ENCODE data around the gene CAPS.

CAPS gene

DNA sequence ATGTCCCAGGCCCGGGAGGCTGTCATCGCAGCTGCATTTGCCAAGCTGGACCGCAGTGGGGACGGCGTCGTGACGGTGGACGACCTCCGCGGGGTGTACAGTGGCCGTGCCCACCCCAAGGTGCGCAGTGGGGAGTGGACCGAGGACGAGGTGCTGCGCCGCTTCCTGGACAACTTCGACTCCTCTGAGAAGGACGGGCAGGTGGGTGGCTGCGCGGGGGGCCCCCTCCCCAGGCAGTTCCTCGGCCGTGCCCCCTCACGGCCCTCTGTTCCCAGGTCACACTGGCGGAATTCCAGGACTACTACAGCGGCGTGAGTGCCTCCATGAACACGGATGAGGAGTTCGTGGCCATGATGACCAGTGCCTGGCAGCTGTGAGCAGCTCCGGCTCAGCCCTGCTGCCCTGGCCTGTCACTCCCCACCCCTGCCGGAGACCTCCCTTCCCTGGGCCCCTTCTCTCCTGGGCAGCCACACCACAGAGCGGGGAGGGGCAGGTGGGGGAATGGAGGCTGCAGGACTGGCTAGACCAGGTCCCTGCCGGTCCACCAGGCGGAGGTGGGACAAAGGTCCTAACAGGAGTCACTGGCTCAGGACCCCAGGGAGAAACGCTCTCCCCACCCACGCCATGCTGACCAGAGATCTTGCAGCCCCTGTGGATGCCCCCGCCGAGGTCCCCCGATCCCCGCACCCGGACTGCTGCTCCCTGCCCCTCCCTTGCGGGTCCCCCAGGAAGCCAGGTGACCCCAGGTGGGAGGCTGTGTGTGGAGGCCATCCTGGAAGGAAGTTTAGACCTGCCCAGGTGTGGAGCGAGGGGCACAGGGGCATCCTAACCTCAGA is 1.1 kb downstream of the CAPS start:
- DNase-seq: no peak

DNA sequence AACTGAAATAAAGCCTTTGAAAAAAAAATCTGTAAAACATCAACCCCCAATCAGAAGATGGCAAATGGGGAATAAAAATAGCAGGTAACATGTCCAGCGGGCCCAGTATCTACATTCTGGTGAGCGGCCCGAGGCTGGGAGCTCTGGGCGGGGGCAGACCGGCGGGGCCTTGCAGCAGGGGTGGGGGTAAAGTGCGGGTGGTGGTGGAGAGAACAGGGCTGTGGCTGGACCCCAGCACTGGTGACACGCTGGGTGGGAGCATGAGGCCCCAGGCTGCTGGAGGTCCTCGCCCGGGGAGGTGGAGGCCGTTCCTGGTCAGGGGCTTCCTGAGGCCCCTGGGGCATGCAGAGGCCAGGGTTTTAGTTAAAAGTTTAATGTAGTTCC is 1.7 kb downstream of the CAPS start:
- DNase-seq: no peak

DNA sequence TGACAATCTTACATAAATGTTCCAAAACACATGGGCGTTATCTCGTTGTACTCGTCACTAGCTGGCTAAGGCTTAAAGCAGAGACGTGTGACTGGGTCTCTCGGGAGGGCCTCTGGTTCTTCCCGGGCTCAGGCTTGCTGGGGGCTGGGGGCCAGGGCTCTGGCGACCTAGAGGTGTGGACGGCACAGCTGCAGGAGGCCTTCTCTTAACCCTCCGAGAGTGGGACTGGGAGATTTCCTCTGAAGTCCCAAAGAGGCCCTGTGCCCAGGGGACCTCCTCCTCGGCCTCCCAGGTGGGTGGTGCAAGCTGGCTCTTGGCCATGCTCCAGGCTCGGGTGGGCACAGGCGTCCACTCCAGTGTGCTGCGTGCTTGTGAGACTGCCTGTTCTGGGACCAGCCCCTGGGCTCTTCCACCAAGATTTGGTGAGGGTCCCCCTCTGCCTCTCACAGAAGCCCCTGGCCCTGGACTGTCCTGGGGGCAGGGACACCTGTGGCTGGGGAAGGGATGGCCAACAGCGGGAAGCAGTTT is 2.2 kb downstream of the CAPS start:
- DNase-seq: no peak

DNA sequence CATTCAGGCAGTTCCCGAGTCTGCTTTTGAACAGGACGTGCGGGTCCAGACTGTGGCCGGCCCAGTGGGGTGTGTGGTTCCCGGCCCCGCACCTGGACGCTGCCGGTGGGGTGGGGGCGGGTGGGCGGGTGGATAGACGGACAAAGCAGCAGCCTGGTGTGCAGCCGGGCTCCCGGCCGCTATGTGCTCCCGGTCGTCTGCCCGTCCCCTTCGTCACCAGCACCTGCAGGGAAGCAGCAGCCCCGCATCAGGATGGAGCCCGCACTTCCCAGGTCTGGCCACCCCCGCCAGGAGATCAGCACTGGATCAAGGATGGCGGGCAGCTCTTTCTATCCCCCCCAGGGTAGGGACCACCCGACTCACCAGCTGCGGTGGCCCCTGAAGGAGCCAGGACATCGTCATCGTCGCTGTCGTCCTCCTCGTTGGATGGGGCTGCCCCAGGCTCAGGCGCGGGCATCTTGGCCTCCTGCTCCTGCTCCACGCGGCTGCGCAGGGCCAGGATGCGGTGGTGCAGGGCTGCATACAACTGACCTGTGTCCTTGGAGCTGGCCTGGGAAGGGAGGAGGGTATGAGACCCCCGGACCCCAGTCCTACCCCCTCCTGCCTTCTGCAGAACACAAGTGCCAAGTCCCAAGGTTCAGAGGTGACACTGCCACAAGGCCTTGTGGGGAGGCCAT is 3.5 kb downstream of the CAPS start:
- no peak for DNase-seq

DNA sequence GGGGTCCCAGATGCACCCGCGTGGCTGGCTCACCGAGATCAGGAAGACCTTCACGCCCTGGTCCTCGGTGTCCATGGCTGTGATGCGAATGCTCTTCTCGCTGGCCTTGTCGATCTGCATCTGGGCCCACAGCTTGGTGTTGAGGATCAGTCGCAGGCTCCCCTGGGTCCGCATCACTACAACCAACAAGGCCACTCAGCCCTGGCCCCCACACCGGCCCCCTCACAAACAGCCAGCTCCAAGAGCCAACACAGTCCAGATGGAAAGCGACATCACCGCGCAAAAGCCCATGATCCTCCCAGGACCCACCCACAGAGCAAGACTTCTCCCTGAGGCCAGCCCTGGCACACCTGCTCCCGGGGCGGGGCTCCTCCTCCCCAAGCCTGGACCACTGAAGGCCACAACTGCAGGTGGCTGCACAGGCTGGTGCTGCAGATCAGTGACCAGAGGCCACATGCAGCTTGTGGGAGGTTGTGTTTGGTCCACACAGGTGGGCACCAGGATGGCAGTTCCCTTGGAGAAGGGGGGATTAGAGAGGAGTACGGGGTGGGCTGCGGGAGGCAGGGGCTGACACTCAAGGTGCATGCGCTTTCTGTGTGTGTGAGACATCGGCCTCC is 4.5 kb downstream of the CAPS start:
- no peak for DNase-seq

DNA sequence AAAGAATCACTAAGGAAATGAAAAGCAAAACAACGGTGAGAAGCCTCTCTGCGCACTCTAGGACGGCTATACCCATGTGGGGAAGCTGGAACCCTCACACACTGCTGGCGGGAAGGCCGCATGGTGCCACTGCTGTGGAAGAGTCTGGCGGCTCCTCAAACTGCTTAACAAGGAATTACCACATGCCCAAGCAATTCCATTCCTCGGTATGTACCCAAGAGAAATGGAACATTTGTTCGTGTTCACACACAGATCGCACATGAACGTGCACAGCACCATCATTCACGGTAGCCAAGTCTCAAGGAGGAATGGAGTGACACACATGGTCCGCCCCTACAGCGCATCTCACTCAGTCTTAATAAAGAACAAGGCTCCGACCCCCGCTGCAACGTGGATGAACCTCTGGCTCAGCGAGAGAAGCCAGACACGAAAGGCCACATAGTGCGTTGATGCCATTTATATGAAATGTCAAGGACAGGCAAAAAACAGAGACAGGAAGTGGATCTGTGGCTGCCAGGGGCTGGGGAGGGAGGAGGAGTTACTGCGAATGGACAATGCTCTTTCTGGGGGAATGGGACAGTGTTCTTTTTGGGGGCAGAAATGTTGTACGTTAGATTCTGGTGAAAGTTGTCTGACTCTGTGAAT is 7.6 kb downstream of the CAPS start:
- DNase-seq: no peak

DNA sequence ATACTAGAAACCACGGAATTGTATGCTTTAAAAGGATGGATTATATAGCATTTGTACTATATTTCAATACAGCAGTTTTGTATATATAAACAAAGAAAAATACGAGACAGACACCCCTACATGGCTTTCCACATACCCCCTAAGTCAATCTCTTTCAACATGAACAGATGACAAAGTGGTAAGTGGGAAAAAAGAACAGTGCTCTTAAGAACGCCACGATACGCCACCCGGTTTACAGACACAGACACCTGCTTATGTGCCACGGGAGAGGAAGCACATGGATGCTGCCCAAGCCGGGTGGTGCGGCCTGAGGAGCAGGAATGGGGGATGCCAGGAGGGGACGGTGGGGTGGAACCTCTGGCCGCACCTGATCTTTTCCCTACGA is 8.1 kb downstream of the CAPS start:
- DNase-seq: no peak

DNA sequence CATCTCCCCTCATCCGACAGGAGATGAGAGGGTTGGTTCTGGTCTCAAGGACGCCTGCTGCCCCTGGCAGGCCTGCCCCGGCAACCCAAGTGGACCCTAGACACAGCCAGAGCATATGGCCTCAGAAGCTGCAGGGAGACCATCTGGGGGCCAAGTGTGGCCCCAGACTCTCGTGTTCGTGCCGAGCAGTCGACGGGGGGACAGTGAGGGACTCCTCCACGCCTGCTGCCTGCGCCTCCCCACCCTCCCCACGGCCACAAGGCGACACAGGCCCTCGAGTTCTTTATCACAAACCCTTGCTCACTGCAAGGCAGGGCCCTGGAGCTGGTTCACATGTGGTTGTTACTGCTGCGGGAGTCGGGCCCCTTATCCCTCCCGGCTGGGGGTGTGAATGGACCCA is 9.3 kb downstream of the CAPS start:
- no peak for DNase-seq

DNA sequence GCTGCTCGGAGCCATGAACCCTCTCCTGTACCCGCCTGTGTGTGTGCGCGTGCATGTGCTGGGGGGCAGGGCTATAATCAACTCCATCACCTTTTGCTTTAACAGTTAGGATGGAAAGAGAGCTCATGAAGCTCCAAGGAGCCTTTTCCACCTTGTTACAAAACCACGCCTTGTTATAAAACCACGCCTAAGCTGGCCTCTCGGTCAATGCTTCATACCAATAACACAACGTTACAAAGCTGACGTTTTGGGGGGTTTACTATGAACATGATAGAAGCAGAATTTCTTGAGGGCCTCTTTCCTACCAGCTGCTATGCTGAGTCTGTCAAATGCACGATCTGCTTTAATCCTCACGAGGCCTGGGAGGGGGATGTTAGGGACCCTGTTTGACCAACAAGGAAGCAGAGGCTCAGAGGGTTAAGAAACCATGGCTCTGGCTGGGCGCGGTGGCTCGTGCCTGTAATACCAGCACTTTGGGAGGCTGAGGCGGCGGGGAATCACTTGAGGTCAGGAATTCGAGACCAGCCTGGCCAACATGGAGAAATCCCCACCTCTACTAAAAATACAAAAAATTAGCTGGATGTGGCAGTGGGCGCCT is 11.9 kb downstream of the CAPS start:
- no peak for DNase-seq

DNA sequence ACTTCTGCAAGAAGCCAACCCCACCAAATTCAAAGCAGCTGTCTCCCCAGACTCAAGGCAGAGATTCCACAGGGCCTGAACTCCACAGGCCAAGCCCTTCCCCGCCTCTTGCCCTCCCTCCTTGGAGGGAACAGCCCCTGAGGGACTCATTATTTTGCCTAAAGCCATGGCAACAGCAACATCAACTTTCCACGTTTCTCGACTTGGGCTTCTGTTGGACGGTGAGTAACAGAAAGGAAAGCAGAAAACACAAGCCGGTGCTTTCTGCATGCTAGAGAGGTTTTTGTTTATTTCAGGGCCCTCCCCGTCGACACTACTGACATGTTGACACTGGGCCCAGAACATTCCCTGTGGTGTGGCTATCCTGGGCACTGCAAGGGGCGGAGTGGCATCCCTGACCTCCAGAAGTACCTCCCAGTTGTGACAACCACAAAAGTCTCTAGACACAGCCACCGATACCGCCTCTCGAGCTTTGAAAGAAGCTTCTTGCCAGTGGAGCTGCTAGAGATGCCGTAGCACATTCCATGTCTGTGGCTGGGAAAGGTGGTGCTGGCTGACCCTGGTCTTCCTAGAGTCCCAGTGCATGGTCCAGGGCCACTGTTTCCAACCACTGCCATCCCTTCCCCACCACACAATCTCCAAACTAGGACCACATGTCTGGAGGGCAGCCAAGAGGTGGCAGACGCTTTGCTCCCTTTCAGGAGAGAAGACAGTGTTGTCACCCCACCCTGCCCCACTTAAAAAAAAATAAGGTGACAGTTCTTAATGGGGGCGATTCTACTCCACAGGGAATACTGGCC is 12.8 kb downstream of the CAPS start:
- no peak for DNase-seq

DNA sequence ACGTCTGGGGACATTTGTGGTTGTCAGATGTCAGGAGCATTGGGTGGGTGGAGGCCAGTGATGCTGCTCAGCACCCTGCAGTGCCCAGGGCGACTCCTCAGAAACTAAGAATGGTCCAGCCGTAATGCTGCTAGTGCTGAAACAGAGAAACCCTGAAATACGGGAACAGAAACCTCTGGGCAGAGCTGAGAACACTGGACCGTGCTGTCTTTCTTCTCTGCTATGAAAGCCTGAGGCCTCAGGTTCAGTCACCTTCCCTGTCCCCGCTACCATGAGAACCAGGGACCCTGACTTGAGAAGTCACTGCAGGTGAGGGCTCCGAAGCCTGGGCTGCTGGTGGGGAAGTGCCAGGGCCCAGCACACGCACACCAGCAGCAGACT is 13.4 kb downstream of the CAPS start:
- no peak for DNase-seq

DNA sequence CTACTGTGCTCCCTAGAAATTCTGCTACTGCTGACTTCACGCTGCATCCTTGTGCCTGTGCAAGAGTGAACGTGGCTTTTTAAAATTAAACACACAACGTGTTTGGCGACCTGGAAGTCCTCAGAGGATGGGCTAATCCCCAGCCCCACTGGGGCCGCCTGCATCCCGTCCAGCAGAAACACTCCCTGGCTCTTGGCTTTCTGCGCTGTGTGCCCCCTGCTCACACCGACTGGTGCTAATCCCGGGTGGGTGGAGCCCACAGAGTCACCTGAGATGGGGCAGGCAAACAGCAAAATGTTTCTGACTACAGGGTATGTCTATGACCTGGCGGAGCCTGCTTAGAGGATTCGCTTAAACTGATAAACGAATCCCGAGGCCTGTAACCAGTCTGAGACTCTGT is 15.1 kb downstream of the CAPS start:
- DNase-seq: no peak

DNA sequence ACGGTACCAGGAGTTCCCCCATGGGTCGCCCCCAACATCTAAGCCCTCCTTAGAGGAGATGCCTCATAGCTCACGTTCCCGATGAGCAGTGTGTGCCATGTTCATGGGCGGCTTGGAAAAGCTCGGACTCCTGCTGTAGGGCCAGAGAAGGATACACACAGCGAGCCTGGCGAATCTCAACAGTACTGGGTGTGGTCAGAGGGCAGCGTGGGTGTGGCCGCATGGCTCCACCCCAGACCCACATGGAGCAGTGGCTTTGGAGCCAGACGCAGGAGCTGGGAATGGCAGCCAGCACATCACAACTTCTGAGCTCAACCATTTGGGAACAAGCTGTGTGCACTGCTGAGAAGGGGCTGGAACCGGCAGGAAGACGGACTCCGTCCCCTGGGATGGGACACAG is 15.6 kb downstream of the CAPS start:
- DNase-seq: no peak

DNA sequence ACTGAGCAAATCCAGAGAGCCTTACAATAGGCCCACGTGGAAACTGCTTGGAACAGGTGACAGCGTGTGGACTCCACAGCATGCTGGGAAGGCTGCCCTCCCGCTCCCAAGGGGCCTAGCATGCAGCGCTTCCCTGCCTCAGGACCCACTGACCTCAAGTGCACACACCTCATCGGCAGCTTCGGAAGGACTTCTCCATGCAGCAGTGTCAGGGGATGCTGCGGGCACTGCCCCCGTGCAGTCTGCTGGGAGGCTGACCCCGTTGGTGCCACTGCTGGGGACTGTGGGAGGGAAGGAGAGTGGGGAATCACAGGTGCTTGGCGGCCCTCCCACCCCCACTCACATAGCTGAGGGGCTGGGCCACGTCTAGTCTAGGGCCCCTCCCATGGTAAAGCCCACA is 17.2 kb downstream of the CAPS start:
- no peak for DNase-seq

DNA sequence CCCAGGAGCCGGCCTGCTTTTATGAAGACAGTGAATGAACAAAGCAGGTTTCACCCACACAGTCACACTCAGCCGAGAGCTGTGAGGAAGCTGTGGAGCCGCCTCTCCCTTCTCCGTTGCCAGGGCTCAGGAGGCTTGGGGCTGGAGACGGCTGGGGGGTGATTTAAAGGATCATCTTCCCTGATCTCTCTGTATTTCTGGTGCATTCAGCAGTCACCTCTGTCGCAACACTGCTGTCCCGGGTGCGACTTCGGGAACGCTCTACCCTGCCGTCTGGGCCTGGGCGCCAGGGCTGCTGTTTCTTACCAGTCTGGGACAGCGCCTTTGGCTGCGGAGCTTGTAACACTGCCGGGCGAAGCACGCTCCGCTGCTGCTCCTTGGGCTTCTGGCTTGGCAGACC is 18.1 kb downstream of the CAPS start:
- DNase-seq: no peak

DNA sequence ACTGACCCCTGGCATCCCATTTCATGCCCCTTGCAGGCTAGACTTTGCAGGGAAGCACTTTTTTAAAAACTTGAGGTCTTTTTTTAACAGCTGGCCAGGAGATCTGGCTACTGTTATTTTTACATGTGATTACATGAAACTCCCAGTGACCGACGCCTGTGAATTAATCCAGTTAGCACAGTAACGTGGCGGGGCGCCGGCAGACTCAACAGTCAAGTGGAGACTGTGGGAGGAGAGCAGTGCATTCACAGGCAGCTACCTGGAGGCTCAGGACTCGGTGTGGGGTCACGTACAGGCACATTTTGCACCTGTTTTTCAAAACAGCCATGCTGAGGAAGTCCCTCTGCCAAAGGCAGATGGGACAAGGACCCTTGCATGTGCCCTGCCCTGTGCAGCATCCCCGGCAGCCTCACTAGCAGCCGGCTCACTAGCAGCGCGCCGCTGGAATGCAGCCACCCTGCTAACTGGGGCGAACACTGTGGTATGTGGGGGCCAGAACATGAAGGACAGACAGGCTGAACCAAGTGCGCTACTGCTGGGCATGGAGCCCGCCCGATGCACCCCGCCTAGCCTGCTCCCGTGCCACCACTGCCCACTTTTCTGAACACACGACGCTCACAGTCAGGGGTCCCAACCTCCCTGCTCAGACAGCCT is 18.7 kb downstream of the CAPS start:
- no peak for DNase-seq

DNA sequence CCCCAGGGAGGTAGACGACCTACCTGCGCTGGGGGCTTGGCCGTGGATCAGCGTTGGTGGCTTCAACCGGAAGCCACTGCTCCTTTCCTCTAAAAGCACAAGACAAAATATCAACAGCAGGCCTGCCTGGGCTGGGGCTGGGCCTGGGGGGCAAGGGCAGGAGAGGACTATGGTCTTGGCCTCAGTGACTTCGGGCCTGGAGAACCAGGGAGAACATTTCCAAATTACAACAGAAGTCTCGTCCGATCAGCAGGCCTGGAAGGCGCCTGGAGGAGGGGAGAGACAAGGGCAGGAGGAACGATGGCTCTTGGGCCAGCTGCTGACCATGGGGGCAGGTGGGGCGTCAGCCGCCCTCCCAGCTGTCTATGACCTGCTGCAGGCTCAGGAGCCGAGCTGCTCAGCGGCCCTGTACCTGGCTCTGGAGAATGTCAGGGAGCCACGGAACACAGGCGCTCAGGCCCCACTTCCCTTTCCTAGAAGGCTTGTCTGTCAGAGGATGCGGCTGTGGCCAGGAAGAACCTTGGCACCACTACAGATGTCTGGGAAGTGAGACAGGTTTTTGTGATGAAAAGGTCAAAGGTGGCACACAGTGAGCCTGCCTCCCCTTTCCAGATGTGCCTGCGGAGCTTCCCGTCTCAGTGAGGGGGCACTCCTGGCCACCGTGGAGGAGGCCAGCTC is 19.5 kb downstream of the CAPS start:
- DNase-seq: no peak

DNA sequence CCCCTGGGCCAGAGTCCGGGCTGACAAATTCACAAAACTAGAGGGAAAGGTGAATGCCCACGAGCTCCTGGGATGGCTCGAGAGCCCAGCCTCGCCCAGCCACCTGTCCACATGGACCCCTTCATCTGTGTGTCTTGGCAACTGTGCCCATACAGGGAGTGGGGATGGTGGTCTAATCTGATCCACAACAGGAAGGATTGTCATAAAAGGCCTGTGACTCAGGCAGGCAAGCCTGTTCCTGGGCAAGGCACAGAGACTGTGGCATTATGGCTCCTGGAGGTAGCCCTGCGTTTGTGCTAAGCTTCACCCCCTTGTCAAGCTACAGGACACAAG is 20.0 kb downstream of the CAPS start:
- DNase-seq: no peak

DNA sequence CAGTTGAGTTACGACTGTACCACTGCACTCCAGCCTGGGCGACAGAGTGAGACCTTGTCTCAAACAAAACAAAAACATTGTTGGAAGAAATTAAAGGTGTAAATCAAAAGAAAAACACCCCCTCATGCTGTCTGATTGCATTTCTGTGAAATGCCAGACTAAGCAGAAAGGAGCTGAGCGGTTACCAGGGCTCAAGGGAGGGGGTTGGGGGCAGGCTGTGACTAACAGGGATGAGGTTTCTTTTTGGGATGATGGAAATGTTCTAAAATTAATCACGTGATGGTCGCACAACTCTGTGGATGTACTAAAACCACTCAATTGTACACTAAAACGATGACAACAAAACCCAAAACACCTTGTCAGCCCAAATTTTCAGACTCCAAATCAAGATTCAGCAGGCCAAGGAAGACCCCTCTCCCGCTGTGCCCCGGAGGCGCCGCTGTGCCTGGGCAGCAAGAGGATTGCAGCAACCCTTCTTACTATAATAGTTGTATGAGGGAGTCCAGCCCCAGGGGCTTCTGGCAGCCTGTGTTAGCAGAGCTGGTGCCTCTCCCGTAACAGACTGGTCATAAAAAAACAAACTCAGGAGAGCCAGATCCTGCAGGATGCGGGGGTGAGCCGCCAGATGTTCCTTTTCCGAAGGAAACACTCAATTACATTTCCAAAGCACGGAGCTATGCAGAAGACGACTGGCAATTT is 20.9 kb downstream of the CAPS start:
- DNase-seq: no peak

DNA sequence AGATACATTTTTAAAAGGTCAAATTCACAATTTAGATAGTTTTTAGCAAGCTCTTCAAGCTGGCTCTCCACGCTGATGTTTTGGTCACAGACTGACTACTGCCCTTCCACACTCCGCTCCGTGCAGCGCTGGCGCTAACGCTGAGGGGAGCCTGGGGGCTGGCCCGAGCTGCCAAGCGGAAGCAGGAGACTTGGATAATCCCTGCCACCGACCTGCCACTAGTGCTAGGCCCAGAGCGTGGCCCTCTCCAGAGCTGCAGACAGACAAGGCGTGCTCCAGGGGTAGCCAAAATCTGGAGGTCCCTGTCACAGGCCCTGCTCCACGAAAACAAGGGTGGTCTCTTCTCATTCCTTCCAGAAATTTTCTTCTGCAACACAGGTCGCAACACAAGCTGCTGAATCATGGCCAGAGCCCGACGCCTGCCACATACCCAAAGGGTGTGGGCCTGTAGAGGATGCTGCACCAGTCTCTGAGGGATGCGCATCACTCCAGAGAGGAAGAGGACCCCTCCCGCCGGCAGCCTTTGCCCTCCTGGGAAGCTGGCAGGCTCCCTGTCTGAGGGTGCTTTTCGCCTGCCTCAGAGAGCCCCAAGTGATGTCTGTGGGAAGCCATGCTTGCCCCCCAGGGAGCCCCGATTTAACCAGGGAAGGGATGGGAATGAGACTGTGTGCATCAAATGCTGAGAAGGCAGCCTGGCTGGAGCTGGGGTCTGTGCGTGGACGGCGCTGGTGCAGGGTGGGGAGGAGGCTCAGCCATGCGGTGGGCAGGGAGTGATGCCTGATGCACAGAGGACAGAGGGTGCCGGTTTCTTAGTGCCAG is 21.6 kb downstream of the CAPS start:
- DNase-seq: no peak

Data from stimulated activated naive CD4-positive, alpha-beta T cell treated with Interleukin-2 at 50 U/mL for 16 hours (primary cell).